GM18951 (cell line): Measurements from ENCODE around the gene C9orf85.

Experiments used
- POLR2A ChIP-seq: IDR thresholded peaks from 4 replicates; pipeline ENCODE4 v1.6.1; 2011; ENCODE audit warnings: mild to moderate bottlenecking; ENCODE audit not compliant: insufficient read length, insufficient read depth; ENCODE audit errors: extremely low read depth
- in situ Hi-C: fragments of 300-500 bp; cut with MboI; formaldehyde crosslinking; loops from one replicate; pipeline ENCODE4 v1.12.0; 2022; ENCODE audit warnings: low sequenced_read_pairs, mixed read lengths, inconsistent platforms; ENCODE audit not compliant: unreplicated experiment

The C9orf85 gene

GRCh38 chr9:71977003-71977402 lies 65.6 kb downstream of the C9orf85 start:
- no peak for TF ChIP-seq POLR2A
- in situ Hi-C loops: no loop called here

- TF ChIP-seq POLR2A: no peak
- in situ Hi-C loops: no loop called here
Observed at GRCh38 chr9:71980266-71981190, 69.1 kb downstream of the C9orf85 start.

- no peak for TF ChIP-seq POLR2A
- in situ Hi-C loops: no loop called here
Observed at GRCh38 chr9:71981944-71982343, 70.5 kb downstream of the C9orf85 start.

DNA sequence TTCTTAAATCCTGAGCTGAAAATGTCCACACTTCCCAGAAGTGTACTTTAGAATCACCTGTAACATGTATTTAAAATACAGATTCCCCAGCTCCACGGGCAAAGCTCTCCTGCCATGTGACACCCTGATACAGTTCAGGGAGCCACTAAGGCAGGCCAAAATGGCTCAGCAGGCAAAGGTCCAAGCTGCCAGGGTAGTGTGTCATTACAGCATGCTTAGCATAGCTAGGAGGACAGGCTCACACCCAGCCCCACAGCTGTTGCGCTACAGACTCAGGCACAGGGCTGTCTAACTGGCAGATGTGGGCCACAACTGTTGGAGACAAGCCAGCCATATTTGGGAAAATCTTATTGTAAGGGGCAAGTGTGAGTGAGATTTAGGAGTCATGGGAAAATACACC lies 73.0 kb downstream of the C9orf85 start:
- TF ChIP-seq POLR2A: no peak
- in situ Hi-C loops: no loop called here

DNA sequence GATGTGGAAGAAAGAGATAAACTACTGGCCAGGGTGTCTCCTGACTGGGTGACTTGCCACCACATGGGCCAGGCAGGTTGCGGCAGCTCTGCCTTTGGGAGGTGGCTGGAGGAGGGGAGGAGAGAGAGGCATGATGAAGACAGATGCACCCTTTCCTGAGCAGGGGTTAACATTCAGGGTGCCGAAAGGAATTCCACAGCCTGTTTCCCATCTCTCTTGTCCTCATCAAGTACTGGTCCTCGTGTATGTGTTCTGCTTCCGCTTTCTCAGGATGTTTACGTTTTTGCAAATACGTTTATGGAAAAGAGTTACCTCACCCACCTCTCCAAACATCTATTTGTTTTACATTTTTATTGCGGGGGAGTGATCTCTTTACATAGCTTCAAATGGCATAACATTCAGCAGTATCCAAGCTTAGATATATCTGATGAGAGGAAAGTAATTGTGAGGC lies 73.4 kb downstream of the C9orf85 start:
- in situ Hi-C loops: no loop called here
- no peak for TF ChIP-seq POLR2A

GRCh38 chr9:71985297-71985911 lies 74.0 kb downstream of the C9orf85 start:
- in situ Hi-C loops: no loop called here
- TF ChIP-seq POLR2A: no peak

- in situ Hi-C loops: no loop called here
- TF ChIP-seq POLR2A: no peak
Observed at GRCh38 chr9:71986900-71987299, 75.5 kb downstream of the C9orf85 start.

GRCh38 chr9:71987471-71988371 lies 76.3 kb downstream of the C9orf85 start:
- in situ Hi-C loops: no loop called here
- no peak for TF ChIP-seq POLR2A

DNA sequence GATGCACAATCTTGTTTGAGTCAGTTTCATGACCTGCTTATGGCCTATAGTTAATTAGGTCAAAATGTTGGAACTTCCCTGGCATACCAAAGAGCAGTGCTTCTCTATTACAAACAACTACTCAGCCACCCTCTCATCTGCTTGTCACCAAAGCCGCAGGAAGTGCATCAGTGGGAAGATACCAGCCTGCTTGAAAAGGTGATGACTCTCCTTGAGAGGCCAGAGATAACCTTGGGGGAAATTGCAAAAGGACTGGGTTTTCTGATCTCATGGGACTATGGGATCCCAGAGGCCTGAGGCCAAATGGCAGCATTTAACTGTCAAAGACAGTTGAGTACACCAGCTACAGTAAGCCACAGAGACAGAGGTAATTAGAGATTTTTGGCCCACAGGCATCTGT lies 79.0 kb downstream of the C9orf85 start:
- in situ Hi-C loops: no loop called here
- no peak for TF ChIP-seq POLR2A

DNA sequence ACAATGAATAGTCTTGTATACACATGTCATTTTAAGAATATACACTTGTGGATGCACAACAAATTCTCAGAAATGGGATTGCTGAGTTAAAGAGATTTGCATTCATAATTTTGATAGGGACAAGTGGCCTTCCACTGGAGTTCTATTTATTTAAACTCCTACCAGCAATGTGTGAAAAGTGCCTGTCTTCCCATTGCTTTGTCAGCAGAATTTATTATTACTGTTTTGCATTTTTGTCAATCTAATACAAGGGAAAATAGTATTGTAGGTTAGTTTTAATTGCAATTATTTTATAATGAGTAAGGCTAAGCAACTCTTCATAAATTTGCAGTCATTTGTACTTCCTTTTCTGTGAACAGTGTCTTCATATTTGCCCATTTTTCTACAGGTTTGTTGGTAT lies 94.0 kb downstream of the C9orf85 start:
- TF ChIP-seq POLR2A: no peak
- in situ Hi-C loops: loop anchor here (25.0 kb wide), 1 partner anchor 393 kb away; no protein-coding TSS in a partner anchor

DNA sequence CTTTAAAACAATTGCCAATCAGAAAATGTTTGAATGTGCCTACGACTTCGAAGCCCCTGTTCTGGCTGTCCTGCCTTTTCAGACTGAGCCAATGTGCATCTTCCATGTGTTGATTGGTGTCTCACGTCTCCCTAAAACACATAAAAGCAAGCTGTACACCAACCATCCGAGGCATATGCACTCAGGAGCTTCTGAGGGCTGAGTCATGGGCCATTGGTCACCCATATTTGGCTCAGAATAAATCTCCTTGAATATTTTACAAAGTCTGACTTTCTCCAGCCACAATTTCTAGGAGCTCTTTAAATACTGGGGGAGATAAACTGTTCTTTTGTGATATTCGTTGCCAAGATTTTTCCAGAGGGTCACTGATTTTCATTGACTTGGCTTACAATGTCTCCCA lies 95.1 kb downstream of the C9orf85 start:
- TF ChIP-seq POLR2A: no peak
- in situ Hi-C loops: loop anchor here (25.0 kb wide), 1 partner anchor 394 kb away; no protein-coding TSS in a partner anchor

- in situ Hi-C loops: loop anchor here (25.0 kb wide), 1 partner anchor 395 kb away; no protein-coding TSS in a partner anchor
Observed at GRCh38 chr9:72007726-72008125, 96.3 kb downstream of the C9orf85 start.

GRCh38 chr9:72012646-72013045 lies 101.2 kb downstream of the C9orf85 start:
- TF ChIP-seq POLR2A: no peak
- in situ Hi-C loops: loop anchor here (25.0 kb wide), 1 partner anchor 400 kb away; no protein-coding TSS in a partner anchor
